ENCODE measurements around the gene NRF1.
"Not testable (repeated sequence)": the region's sequence is repeated elsewhere in the genome, so short reads cannot be mapped to it uniquely, and the experiment has no call there.

DNA sequence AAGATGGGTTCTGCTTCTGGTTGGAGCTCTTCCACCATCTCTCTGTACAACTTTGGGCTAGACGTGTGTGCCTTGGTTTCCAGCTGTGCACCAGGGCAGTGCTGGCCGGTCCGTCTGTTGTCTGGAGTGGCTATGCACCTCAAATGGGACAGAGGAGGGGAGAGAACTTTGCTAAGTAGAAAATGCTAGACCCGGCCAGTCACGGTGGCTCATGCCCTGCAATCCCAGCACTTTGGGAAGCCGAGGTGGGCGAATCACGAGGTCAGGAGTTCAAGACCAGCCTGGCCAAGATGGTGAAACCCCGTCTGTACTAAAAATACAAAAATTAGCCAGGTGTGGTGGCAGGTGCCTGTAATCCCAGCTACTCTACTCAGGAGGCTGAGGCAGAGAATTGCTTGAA, 182.9 kb downstream of the NRF1 start:
- TF ChIP-seq SP1 (IDR thresholded peaks at IDR 0.05; ENCODE audit: low read depth, low read length), result not testable (repeated sequence)
- TF ChIP-seq, protein P1, sequence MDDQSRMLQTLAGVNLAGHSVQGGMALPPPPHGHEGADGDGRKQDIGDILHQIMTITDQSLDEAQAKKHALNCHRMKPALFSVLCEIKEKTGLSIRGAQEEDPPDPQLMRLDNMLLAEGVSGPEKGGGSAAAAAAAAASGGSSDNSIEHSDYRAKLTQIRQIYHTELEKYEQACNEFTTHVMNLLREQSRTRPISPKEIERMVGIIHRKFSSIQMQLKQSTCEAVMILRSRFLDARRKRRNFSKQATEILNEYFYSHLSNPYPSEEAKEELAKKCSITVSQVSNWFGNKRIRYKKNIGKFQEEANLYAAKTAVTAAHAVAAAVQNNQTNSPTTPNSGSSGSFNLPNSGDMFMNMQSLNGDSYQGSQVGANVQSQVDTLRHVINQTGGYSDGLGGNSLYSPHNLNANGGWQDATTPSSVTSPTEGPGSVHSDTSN (IDR thresholded peaks at IDR 0.05; ENCODE audit: insufficient replicate concordance, low read depth, low read length), result not testable (repeated sequence)
